NB4 (cell line): ENCODE measurements around the gene CD96.

Experiments
- DNase-seq: peaks from one replicate; pipeline ENCODE4 v3.0.0; 2010; ENCODE audit warnings: low read depth
- H3K4me3 ChIP-seq: one replicate; pipeline ENCODE4 v1.5.1; 2011; ENCODE audit warnings: mild to moderate bottlenecking, low read depth, low read length, moderate library complexity
- MYC ChIP-seq: IDR thresholded peaks from 2 replicates; pipeline ENCODE4 v1.6.1; 2011; ENCODE audit warnings: low read depth, low read length
- POLR2A ChIP-seq: IDR thresholded peaks from 2 replicates; pipeline ENCODE4 v1.6.1; 2011; ENCODE audit warnings: mild to moderate bottlenecking; ENCODE audit not compliant: insufficient read length; ENCODE audit errors: extremely low read depth
- TF ChIP-seq, protein P1 (sequence below): IDR thresholded peaks from one replicate; pipeline ENCODE4 v1.5.1; 2012; ENCODE audit warnings: low read depth, low read length
- TF ChIP-seq, protein P2 (sequence below): IDR thresholded peaks from 2 replicates; pipeline ENCODE4 v1.6.1; 2011; ENCODE audit warnings: low read depth, low read length

The CD96 gene, protein sequence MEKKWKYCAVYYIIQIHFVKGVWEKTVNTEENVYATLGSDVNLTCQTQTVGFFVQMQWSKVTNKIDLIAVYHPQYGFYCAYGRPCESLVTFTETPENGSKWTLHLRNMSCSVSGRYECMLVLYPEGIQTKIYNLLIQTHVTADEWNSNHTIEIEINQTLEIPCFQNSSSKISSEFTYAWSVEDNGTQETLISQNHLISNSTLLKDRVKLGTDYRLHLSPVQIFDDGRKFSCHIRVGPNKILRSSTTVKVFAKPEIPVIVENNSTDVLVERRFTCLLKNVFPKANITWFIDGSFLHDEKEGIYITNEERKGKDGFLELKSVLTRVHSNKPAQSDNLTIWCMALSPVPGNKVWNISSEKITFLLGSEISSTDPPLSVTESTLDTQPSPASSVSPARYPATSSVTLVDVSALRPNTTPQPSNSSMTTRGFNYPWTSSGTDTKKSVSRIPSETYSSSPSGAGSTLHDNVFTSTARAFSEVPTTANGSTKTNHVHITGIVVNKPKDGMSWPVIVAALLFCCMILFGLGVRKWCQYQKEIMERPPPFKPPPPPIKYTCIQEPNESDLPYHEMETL

DNA sequence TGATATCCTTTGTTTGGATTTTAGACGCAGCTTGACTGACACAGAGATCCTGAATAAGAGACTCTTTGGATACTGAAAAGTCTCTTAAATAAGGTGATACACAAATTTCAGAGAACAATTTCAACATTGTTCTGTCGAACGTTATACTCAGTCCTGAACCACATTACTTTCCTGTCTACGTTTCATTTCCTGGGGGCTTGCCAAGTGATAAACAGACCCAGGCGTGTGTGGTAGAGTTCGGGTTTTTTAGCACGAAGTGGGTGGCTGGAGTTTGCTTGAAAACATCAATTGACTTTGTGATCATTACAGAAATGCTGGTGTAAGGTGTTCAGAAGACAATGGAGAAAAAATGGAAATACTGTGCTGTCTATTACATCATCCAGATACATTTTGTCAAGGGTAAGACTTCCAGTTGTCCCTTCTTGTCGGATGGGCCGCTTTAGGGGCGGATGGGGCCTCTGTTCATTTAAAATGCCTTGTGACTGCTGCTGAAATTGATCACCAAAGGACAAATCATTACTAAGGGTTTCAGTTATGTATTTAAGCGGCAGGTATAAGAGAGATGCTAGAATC is at the start of gene CD96:
CD96 (plus strand) TSS at position 287 of the 573 bp plus-strand sequence; CDS start at position 339, 52 bp downstream.
- DNase-seq, result no peak
- TF ChIP-seq, protein P1, sequence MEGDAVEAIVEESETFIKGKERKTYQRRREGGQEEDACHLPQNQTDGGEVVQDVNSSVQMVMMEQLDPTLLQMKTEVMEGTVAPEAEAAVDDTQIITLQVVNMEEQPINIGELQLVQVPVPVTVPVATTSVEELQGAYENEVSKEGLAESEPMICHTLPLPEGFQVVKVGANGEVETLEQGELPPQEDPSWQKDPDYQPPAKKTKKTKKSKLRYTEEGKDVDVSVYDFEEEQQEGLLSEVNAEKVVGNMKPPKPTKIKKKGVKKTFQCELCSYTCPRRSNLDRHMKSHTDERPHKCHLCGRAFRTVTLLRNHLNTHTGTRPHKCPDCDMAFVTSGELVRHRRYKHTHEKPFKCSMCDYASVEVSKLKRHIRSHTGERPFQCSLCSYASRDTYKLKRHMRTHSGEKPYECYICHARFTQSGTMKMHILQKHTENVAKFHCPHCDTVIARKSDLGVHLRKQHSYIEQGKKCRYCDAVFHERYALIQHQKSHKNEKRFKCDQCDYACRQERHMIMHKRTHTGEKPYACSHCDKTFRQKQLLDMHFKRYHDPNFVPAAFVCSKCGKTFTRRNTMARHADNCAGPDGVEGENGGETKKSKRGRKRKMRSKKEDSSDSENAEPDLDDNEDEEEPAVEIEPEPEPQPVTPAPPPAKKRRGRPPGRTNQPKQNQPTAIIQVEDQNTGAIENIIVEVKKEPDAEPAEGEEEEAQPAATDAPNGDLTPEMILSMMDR, result no peak
- TF ChIP-seq, protein P2, sequence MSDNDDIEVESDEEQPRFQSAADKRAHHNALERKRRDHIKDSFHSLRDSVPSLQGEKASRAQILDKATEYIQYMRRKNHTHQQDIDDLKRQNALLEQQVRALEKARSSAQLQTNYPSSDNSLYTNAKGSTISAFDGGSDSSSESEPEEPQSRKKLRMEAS, result no peak
- TF ChIP-seq POLR2A, result no peak
- TF ChIP-seq MYC, result no peak
- no peak within 1 kb of the TSS for H3K4me3 ChIP-seq

DNA sequence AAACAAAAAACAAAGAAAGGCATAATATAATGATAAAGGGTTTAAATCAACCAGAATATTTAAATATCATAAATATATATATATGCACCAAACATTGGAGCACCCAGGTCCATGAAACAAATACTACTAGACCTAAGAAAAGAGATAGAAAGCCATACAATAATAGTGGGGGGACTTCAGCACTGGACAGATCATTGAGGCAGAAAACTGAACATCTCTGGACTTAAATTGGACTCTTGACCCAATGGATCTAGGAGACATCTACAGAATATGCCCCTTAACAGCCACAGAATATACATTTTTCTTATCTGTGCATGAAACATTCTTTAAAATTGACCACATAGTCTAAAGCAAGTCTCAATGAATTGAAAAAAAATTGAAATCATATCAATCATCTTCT is 48.7 kb upstream of the CD96 start:
- no peak for DNase-seq
- H3K4me3 ChIP-seq, result no peak overlapping the region
- TF ChIP-seq, protein P1, result no peak
- TF ChIP-seq, protein P2, result no peak
- no peak for TF ChIP-seq POLR2A
- no peak for TF ChIP-seq MYC

DNA sequence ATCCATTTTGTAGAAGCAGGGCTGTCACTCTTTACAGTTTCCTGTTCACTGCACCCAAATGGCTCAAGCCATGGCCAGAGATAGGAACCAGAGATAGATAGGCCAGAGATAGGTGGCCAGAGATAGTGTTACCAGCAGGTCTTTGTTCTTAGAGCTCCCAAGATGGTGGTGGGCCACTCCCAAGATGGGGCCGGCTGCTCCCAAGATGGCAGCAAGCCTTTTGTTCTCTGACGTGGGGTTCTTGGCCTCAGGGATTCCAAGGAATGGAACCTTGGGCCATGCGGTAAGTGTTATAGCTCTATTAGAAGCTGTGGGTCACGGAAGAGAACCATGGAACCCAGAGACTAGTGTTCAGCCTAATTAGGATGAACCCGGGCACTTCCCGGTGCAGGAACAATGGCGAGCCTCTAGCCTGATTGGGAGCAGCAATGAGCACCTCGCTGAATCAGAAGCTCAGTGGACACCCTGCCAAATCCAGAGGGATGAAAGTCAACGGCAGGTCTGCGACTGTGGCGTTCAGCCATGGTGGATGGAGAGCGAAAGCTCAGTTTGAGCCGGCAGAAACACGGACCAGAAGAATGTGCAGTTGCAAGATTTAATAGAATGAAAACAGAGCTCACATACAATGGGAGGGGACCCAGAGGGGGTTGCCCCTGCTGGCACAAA is 45.0 kb upstream of the CD96 start:
- no peak overlapping the region for H3K4me3 ChIP-seq
- DNase-seq, result no peak
- TF ChIP-seq, protein P2, result no peak
- TF ChIP-seq MYC (no peak), POLR2A (no peak)
- TF ChIP-seq, protein P1, result no peak

DNA sequence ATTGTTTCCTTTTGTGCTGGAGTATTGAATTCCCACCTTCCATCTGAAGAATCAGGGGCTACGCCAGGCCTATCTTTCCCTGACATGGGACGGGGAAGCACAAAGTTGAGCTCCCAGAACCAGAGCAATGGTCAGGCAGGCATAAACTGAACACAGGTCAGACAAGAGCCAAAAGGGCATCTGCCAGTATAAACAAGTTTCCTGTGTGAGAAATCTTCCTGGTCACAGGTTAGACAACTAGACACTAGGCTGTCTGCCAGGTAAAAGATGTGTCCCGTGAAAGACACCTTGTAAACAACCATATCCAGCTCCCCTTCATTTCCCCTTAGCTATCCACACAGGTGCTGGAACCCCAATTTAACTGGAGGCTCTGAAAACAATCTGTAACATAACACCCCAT is 44.0 kb upstream of the CD96 start:
- TF ChIP-seq POLR2A (no peak), MYC (no peak)
- TF ChIP-seq, protein P1, result no peak
- TF ChIP-seq, protein P2, result no peak
- DNase-seq, result no peak
- no peak overlapping the region for H3K4me3 ChIP-seq

DNA sequence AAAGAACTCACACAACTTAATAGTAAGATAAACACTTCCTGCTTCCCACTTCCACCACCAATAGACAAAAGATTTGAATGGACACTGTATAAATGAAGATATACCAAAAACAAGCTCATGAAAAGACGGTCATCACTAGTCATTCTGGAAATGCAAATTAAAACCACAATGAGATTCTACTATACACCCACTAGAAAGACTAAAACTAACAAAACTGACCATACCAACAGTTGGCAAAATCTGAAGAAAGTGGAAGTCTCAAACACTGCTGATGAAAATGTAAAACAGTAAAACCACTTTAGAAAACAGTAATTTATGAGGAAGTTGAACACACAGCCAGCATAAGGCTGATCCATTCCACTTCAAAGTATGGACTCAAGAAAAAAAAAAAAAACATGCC is 35.6 kb upstream of the CD96 start:
- no peak overlapping the region for H3K4me3 ChIP-seq
- no peak for DNase-seq
- TF ChIP-seq, protein P1, result no peak
- TF ChIP-seq POLR2A (no peak), MYC (no peak)
- TF ChIP-seq, protein P2, result no peak
